Osteocyte (in vitro differentiated cells): ENCODE results near the gene TLR10. TPM values are rescaled to one million over a fixed set of nuclear protein-coding genes. Genes with fewer than 3 reads are reported as not detected.

ENCODE experiments used
- DNase-seq: peaks from one replicate; pipeline ENCODE4 v3.0.0; 2021; ENCODE audit warnings: mixed read lengths; ENCODE audit not compliant: unreplicated experiment; ENCODE audit errors: extremely low spot score
- H3K27ac Mint-ChIP-seq: one replicate; pipeline ENCODE4 v1.8.0; 2021; ENCODE audit warnings: mild to moderate bottlenecking, mixed read lengths; ENCODE audit not compliant: unreplicated experiment
- H3K27me3 Mint-ChIP-seq: one replicate; pipeline ENCODE4 v1.8.0; 2021; ENCODE audit warnings: mixed read lengths; ENCODE audit not compliant: unreplicated experiment
- H3K36me3 Mint-ChIP-seq: one replicate; pipeline ENCODE4 v1.8.0; 2021; ENCODE audit warnings: mixed read lengths; ENCODE audit not compliant: unreplicated experiment
- H3K4me1 Mint-ChIP-seq: one replicate; pipeline ENCODE4 v1.8.0; 2021; ENCODE audit warnings: mixed read lengths; ENCODE audit not compliant: unreplicated experiment
- H3K4me3 Mint-ChIP-seq: one replicate; pipeline ENCODE4 v1.8.0; 2021; ENCODE audit warnings: mild to moderate bottlenecking, moderate library complexity, mixed read lengths; ENCODE audit not compliant: unreplicated experiment
- H3K9me3 Mint-ChIP-seq: one replicate; pipeline ENCODE4 v1.8.0; 2021; ENCODE audit warnings: mixed read lengths; ENCODE audit not compliant: unreplicated experiment
- CTCF ChIP-seq: fragments of 200-600 bp; sonication (generic); IDR thresholded peaks from 2 replicates; pipeline ENCODE4 v1.5.0; 2021; ENCODE audit warnings: antibody characterized with exemption, mild to moderate bottlenecking, moderate library complexity
- total RNA-seq: library from RNA; stranded (reverse); gene quantifications from 2 replicates; pipeline ENCODE4 v1.2.1, GENCODE V29; 2021

Gene TLR10
- total RNA-seq, 1 donor from 2014 or later = not detected

GRCh38 chr4:38822748-38823303 is 40.0 kb upstream of the TLR10 start:
- Mint-ChIP-seq H3K4me3 (no peak overlapping the region), H3K27ac (no peak overlapping the region), H3K36me3 (peaks cover 2% of the 10 kb centered on the region), H3K9me3 (peaks cover 9% of the 10 kb centered on the region), H3K4me1 (peaks cover 28% of the 10 kb centered on the region), H3K27me3 (no peaks in the 10 kb centered on the region)
- no peak for DNase-seq
- TF ChIP-seq CTCF = no peak

- Mint-ChIP-seq H3K36me3 (peaks cover 2% of the 10 kb centered on the region), H3K27me3 (no peaks in the 10 kb centered on the region), H3K27ac (no peak overlapping the region), H3K4me1 (peaks cover 32% of the 10 kb centered on the region), H3K9me3 (peaks cover 9% of the 10 kb centered on the region), H3K4me3 (no peak overlapping the region)
- DNase-seq = no peak
- TF ChIP-seq CTCF = no peak
Observed at GRCh38 chr4:38821739-38822138, 38.9 kb upstream of the TLR10 start.

GRCh38 chr4:38820329-38821061 is 37.7 kb upstream of the TLR10 start:
- H3K27me3 Mint-ChIP-seq = no peaks in the 10 kb centered on the region
- no peak overlapping the region for H3K4me3 Mint-ChIP-seq
- DNase-seq = no peak
- peaks cover 2% of the 10 kb centered on the region for H3K36me3 Mint-ChIP-seq
- peaks cover 3% of the 10 kb centered on the region for H3K9me3 Mint-ChIP-seq
- TF ChIP-seq CTCF = no peak
- peaks cover 38% of the 10 kb centered on the region for H3K4me1 Mint-ChIP-seq
- H3K27ac Mint-ChIP-seq = peak overlapping the region; percentile 76

GRCh38 chr4:38819569-38819968 is 36.8 kb upstream of the TLR10 start:
- Mint-ChIP-seq H3K27me3 (no peaks in the 10 kb centered on the region), H3K27ac (peak overlapping the region; percentile 76), H3K36me3 (peaks cover 2% of the 10 kb centered on the region), H3K4me3 (peak overlapping the region; percentile 10), H3K9me3 (peaks cover 3% of the 10 kb centered on the region), H3K4me1 (peaks cover 38% of the 10 kb centered on the region)
- TF ChIP-seq CTCF = no peak
- no peak for DNase-seq

GRCh38 chr4:38818441-38818976 is 35.7 kb upstream of the TLR10 start:
- Mint-ChIP-seq H3K36me3 (peaks cover 2% of the 10 kb centered on the region), H3K9me3 (peaks cover 3% of the 10 kb centered on the region), H3K4me1 (peaks cover 38% of the 10 kb centered on the region), H3K27ac (no peak overlapping the region), H3K4me3 (no peak overlapping the region), H3K27me3 (no peaks in the 10 kb centered on the region)
- TF ChIP-seq CTCF = no peak
- DNase-seq = no peak
